Keratinocyte (primary cell): Measurements from ENCODE around the gene PLGRKT. TPM values are rescaled to one million over a fixed set of nuclear protein-coding genes. Genes with fewer than 3 reads are reported as not detected.
A peak's percentile ranks its signal among the peaks of the same experiment; 100 is the strongest.

Experiments
- DNase-seq: peaks from one replicate; pipeline ENCODE4 v3.0.0-alpha.2; 2011; ENCODE audit warnings: low read depth, missing footprints, low spot score
- FAIRE-seq: peaks from 2 replicates; lab custom pipeline; 2011; peaks lifted over from hg19 to GRCh38; lab: Jason Lieb, UNC
- H2AFZ ChIP-seq: 2 replicates; pipeline ENCODE4 v1.6.0; 2012; ENCODE audit warnings: low read length, control low read depth, inconsistent platforms; ENCODE audit not compliant: control insufficient read depth
- H3K27ac ChIP-seq: 2 replicates; pipeline ENCODE4 v1.5.1; 2011; ENCODE audit warnings: low read length; ENCODE audit not compliant: control insufficient read depth, insufficient read depth
- H3K27me3 ChIP-seq: 3 replicates; pipeline ENCODE4 v1.6.0; 2011; ENCODE audit warnings: low read length; ENCODE audit not compliant: control insufficient read depth, insufficient read depth; ENCODE audit errors: extremely low read depth
- H3K36me3 ChIP-seq, 2 experiments: 2 replicates in 1 of 2; 3 replicates in 1 of 2; pipeline ENCODE4 v1.5.1; 2011; ENCODE audit warnings: low read length in 2 of 2, mild to moderate bottlenecking in 1 of 2; ENCODE audit not compliant: control insufficient read depth in 2 of 2, insufficient read depth in 2 of 2; ENCODE audit errors: extremely low read depth in 1 of 2
- H3K4me1 ChIP-seq: 3 replicates; pipeline ENCODE4 v1.5.1; 2011; ENCODE audit warnings: low read length; ENCODE audit not compliant: control insufficient read depth, insufficient read depth; ENCODE audit errors: extremely low read depth
- H3K4me2 ChIP-seq: 3 replicates; pipeline ENCODE4 v1.6.0; 2011; ENCODE audit warnings: low read depth, low read length; ENCODE audit not compliant: control insufficient read depth, insufficient read depth; ENCODE audit errors: extremely low read depth
- H3K4me3 ChIP-seq, 3 experiments: fragments of 200-600 bp in 1 of 3; sonication (generic) in 1 of 3; 2 replicates in 2 of 3; 3 replicates in 1 of 3; pipeline ENCODE4 v1.5.1; 2011 to 2016; ENCODE audit warnings: low read length in 3 of 3, mild to moderate bottlenecking in 3 of 3, control low read depth in 2 of 3, inconsistent platforms in 1 of 3, low read depth in 1 of 3, mixed read lengths in 1 of 3, mixed run types in 1 of 3, moderate library complexity in 1 of 3; ENCODE audit not compliant: control insufficient read depth in 2 of 3, insufficient read depth in 2 of 3; ENCODE audit errors: extremely low read depth in 1 of 3
- H3K79me2 ChIP-seq: 2 replicates; pipeline ENCODE4 v1.6.0; 2012; ENCODE audit warnings: low read length; ENCODE audit not compliant: control insufficient read depth, insufficient read depth
- H3K9ac ChIP-seq: 3 replicates; pipeline ENCODE4 v1.6.0; 2011; ENCODE audit warnings: low read length; ENCODE audit not compliant: control insufficient read depth, insufficient read depth; ENCODE audit errors: extremely low read depth
- H3K9me1 ChIP-seq: 3 replicates; pipeline ENCODE4 v1.6.0; 2011; ENCODE audit warnings: low read length; ENCODE audit not compliant: control insufficient read depth, insufficient read depth; ENCODE audit errors: extremely low read depth
- H3K9me3 ChIP-seq: 2 replicates; pipeline ENCODE4 v1.5.1; 2012; ENCODE audit warnings: low read depth, low read length; ENCODE audit not compliant: control insufficient read depth
- H4K20me1 ChIP-seq: 3 replicates; pipeline ENCODE4 v1.6.0; 2011; ENCODE audit warnings: low read length; ENCODE audit not compliant: control insufficient read depth, insufficient read depth; ENCODE audit errors: extremely low read depth
- CTCF ChIP-seq, 3 experiments: IDR thresholded peaks in 1 of 3; conservative IDR thresholded peaks in 1 of 3; optimal IDR thresholded peaks in 1 of 3; 2 replicates in 2 of 3; 3 replicates in 1 of 3; pipeline versions ENCODE3 to v1.5.1; 2011; ENCODE audit warnings: low read length in 3 of 3, mild to moderate bottlenecking in 3 of 3, moderate library complexity in 2 of 3, control low read depth in 1 of 3, inconsistent platforms in 1 of 3; ENCODE audit not compliant: insufficient read depth in 2 of 3; ENCODE audit errors: extremely low read depth in 1 of 3
- EZH2 ChIP-seq: IDR thresholded peaks from one replicate; pipeline ENCODE4 v1.6.1; 2012; ENCODE audit warnings: inconsistent platforms, mild to moderate bottlenecking, low read length, moderate library complexity
- dilution Hi-C: fragments of 300-500 bp; cut with MboI; formaldehyde crosslinking; loops from one replicate; pipeline ENCODE4 v1.7.0; 2020; ENCODE audit warnings: low sequenced_read_pairs; ENCODE audit not compliant: extremely low pct_ligation_motif_present
- polyA plus RNA-seq, 5 experiments: library from polyadenylated mRNA; depleted of rRNA in 3 of 5; stranded (reverse) in 3 of 5; stranded (forward) in 1 of 5; unstranded in 1 of 5; fragments of >200 nt; gene quantifications; 1 replicate in 1 of 5; 2 replicates in 3 of 5; 3 replicates in 1 of 5; pipeline versions ENCODE4 v1.2.1 to v1.2.3, GENCODE V29; 2011 to 2012; ENCODE audit warnings: missing spikeins in 2 of 5, low read depth in 1 of 5, low replicate concordance in 1 of 5

The PLGRKT gene
- polyA plus RNA-seq, 1 donor (not counting 4 experiments of a cell fraction or from before 2014, with no cell fraction given) = 35.2 TPM

GRCh38 chr9:5450359-5451091 is 12.8 kb upstream of the PLGRKT start, which contains the start of gene CD274:
CD274 (plus strand) TSS chr9:5450542; CDS start chr9:5456114, 5,572 bp downstream.
- Histone ChIP-seq H3K4me1 (peaks cover 69% of the 10 kb centered on the region), H3K27ac (peak within 1 kb of the TSS; percentile 73), H3K9me3 (no peaks in the 10 kb centered on the region), H3K4me2 (peak within 1 kb of the TSS; percentile 99), H3K36me3 (no peaks in the 10 kb centered on the region), H3K79me2 (peaks cover 59% of the 10 kb centered on the region), H3K9ac (peak within 1 kb of the TSS; percentile 74), H4K20me1 (no peaks in the 10 kb centered on the region), H2AFZ (peak within 1 kb of the TSS; percentile 75), H3K9me1 (no peaks in the 10 kb centered on the region), H3K27me3 (no peaks in the 10 kb centered on the region), H3K4me3 (peak within 1 kb of the TSS; percentile 52 to 99 (median 93))
- DNase-seq (no peak), FAIRE-seq (peak; percentile 96)
- dilution Hi-C loops = no loop called here
- TF ChIP-seq CTCF (optimal IDR thresholded peaks at IDR 0.05 in 1 of 3, IDR thresholded peaks at IDR 0.05 in 1 of 3, conservative IDR thresholded peaks at IDR 0.05 in 1 of 3; ENCODE audit: extremely low read depth in 1 of 3, insufficient read depth in 2 of 3, low read length in 3 of 3) (peak; percentile 65 to 87 (median 81)), EZH2 (no peak)

GRCh38 chr9:5449521-5450358 is 12.0 kb upstream of the PLGRKT start:
- FAIRE-seq = peak; percentile 83
- Histone ChIP-seq H3K4me2 (peak overlapping the region; percentile 99), H3K4me3 (peak overlapping the region; percentile 52 to 99 (median 93)), H3K4me1 (peaks cover 65% of the 10 kb centered on the region), H4K20me1 (no peaks in the 10 kb centered on the region), H3K27ac (peak overlapping the region; percentile 73), H2AFZ (peak overlapping the region; percentile 75), H3K27me3 (no peaks in the 10 kb centered on the region), H3K79me2 (peaks cover 51% of the 10 kb centered on the region), H3K9me3 (no peaks in the 10 kb centered on the region), H3K36me3 (no peaks in the 10 kb centered on the region), H3K9me1 (no peaks in the 10 kb centered on the region), H3K9ac (peak overlapping the region; percentile 74)
- dilution Hi-C loops = no loop called here
- no peak for DNase-seq
- TF ChIP-seq CTCF (optimal IDR thresholded peaks at IDR 0.05 in 1 of 3, IDR thresholded peaks at IDR 0.05 in 1 of 3, conservative IDR thresholded peaks at IDR 0.05 in 1 of 3; ENCODE audit: extremely low read depth in 1 of 3, insufficient read depth in 2 of 3, low read length in 3 of 3) (no peak), EZH2 (no peak)
